Stimulated activated CD4-positive, alpha-beta T cell treated with anti-CD3 and anti-CD28 coated beads, Interleukin-15, amount 100 ng/mL, for 1 hour (primary cell): ENCODE data around the gene CLIC1.
A peak's percentile ranks its signal among the peaks of the same experiment; 100 is the strongest.

Source experiments
- DNase-seq, 2 donors: peaks; one replicate each; pipeline ENCODE4 v3.0.0-alpha.2; 2020; ENCODE audit warnings: low read depth in 1 of 2, low spot score in 1 of 2

Gene CLIC1

GRCh38 chr6:31739639-31740396, 3.5 kb upstream of the CLIC1 start, which contains the start of gene MSH5:
MSH5 (plus strand) TSS chr6:31740005; CDS start chr6:31740467, 462 bp downstream.
- peak; percentile 88 to 90 for DNase-seq

- peak; percentile 24 to 35 for DNase-seq
Observed at GRCh38 chr6:31737991-31738979, 2.0 kb upstream of the CLIC1 start.

- no peak for DNase-seq
Observed at GRCh38 chr6:31737315-31737990, 1.1 kb upstream of the CLIC1 start.

GRCh38 chr6:31736768-31737314, 511 bp upstream of the CLIC1 start:
- no peak for DNase-seq

GRCh38 chr6:31734821-31735406, 1.4 kb downstream of the CLIC1 start:
- DNase-seq: peak; percentile 16 to 24

- DNase-seq: no peak
Observed at GRCh38 chr6:31734247-31734820, 2.0 kb downstream of the CLIC1 start.

GRCh38 chr6:31733734-31734133, 2.6 kb downstream of the CLIC1 start:
- DNase-seq: no peak

- DNase-seq: no peak
Observed at GRCh38 chr6:31732029-31732428, 4.3 kb downstream of the CLIC1 start.

- DNase-seq: no peak
Observed at GRCh38 chr6:31730631-31731086, 5.7 kb downstream of the CLIC1 start.

- peak; percentile 38 to 54 for DNase-seq
Observed at GRCh38 chr6:31729979-31730630, 6.2 kb downstream of the CLIC1 start.

- DNase-seq: peak; percentile 59 to 61
Observed at GRCh38 chr6:31729515-31729978, 6.8 kb downstream of the CLIC1 start.

- no peak for DNase-seq
Observed at GRCh38 chr6:31728767-31729514, 7.4 kb downstream of the CLIC1 start, which contains the start of gene DDAH2. DDAH2 (minus strand) TSS chr6:31729299; CDS start chr6:31729161, 138 bp downstream.

GRCh38 chr6:31727717-31728671, 8.3 kb downstream of the CLIC1 start:
- no peak for DNase-seq

- DNase-seq: no peak
Observed at GRCh38 chr6:31727034-31727716, 9.2 kb downstream of the CLIC1 start.

- DNase-seq: no peak
Observed at GRCh38 chr6:31725502-31726350, 10.6 kb downstream of the CLIC1 start.
